ENCODE results near the gene PRKCD.
A peak's percentile ranks its signal among the peaks of the same experiment; 100 is the strongest.

PRKCD gene

GRCh38 chr3:53157974-53158580 is 2.9 kb upstream of the PRKCD start:
- no peak for DNase-seq

GRCh38 chr3:53158765-53159155 is 2.2 kb upstream of the PRKCD start:
- peak; percentile 53 for DNase-seq

- peak; percentile 35 for DNase-seq
These were observed 1.6 kb upstream of the PRKCD start for GRCh38 chr3:53159156-53160060.

DNA sequence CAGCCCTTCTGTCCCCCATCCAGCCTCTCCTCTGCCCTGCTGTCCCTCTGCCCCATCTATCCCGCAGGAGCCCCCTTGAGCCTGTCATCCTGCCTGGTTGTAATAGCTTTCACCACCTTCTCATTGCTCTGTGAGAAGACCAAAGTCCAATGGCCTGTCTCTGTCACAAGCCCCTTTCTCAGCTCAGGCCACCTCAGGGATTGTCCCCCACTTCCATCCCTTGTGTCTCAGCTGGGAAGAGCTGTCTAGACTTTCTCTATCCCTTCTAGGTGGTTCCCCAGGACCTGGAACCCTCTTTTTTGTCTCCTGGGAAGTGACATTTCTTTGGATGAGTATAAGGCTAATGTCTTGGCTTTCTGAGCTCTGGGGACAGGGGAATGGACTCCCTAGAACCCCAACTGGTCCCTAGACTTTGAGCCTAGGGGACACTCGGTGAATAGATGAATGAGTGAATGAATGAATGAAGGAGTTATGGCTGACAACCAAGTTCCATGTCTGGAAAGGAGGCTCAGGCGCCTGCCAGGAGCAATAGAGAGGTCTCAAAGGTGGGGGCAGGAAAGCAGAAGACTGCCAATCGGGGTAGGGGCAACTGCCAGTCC is 849 bp upstream of the PRKCD start:
- no peak for DNase-seq

DNA sequence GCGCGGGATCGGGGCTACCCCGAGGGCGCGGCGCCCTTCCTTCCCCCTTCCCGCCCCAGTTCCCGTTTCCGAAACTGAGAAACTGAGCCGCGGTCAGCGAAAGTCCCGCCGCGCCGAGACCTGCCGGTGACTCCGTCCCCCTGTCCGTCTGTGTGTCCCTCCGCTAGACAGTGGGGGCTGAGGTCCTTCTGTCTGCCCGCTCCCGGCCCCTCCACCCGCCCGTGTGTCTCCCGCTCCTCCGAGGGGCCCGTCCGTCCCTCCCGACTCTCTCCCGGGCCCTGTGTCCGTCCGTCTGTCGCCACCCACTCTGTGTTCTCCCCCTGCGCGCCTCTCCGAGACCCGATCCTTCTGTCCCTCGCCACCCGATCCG is 426 bp downstream of the PRKCD start:
- DNase-seq, result peak; percentile 81

DNA sequence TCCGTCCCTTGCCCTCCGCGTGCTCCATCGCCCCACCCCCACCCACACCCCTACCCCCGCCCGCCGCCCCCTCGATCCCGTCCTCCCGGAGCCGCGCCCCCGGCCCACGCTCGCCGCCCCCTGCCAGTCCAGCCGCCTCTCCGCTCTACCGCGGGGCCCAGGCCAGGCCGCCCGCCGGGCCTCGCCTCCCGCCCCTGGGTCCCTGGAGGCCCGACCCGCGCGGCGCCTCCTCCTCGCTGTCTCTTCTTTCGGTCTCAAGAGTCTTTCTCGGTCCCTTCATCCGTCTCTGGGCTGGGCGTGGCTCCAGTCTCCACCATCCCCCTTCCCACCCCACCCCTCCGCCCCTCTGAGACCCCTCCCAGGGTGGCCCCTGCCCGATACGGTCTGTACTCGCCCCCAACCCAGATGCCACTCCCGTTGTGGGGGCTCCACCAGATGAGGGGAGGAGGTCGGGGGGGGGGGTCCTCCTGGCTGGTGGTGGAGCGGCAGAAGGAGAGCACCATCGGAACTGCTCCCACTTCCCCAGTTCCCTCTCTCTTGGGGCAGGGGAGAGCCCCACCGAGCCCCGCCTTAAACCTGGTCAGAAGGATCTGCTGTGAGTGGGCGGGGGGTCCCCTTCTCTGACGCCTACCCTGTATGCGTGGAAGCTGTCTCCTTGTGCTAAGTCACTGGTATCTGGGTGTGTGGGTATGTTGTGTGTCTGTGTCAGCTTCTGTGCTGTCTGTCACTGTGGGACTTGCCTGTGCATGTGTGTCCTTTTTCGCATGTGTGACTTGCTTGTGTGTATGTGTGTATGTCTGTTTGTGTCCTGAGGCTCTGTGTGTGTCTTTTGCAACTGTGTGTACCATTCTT is 1.0 kb downstream of the PRKCD start:
- DNase-seq, result peak; percentile 86

DNA sequence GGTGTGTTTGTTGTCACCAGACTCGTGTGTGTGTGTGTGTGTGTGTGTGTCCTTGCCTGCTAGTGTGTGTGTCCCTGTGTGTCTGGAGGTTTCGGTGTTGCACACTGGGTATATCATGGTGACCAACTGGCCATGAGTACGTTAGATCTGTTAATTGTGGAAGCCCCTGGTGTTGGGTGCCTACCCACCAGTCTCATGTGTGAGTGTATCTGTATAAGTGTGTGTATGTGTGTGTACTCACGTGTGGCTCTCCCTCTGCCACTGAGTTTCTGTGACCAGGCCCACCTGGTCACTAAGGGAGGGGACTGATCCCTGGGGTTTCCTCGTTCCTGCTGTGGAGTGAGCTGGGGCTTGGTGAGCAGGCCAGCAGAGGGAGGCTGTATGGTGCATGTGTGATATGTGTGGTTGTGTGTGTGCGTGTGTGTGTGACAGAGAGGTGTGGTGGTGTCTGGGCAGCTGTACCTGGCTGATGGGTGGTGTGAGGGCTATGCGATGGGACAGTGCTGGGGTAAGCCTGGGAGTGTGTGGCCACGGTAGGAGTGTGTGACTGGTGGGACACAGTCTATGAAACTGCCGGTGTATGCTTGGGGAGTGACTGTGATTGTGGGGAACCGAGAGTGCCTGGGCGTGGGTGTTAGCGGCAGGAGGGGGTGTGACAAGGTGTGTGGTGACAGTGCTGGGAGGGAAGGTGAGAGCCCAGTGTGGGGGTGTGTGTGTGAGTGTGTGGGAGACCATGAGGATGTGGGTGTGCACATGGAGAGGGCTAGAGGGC is 1.8 kb downstream of the PRKCD start:
- DNase-seq, result no peak

DNA sequence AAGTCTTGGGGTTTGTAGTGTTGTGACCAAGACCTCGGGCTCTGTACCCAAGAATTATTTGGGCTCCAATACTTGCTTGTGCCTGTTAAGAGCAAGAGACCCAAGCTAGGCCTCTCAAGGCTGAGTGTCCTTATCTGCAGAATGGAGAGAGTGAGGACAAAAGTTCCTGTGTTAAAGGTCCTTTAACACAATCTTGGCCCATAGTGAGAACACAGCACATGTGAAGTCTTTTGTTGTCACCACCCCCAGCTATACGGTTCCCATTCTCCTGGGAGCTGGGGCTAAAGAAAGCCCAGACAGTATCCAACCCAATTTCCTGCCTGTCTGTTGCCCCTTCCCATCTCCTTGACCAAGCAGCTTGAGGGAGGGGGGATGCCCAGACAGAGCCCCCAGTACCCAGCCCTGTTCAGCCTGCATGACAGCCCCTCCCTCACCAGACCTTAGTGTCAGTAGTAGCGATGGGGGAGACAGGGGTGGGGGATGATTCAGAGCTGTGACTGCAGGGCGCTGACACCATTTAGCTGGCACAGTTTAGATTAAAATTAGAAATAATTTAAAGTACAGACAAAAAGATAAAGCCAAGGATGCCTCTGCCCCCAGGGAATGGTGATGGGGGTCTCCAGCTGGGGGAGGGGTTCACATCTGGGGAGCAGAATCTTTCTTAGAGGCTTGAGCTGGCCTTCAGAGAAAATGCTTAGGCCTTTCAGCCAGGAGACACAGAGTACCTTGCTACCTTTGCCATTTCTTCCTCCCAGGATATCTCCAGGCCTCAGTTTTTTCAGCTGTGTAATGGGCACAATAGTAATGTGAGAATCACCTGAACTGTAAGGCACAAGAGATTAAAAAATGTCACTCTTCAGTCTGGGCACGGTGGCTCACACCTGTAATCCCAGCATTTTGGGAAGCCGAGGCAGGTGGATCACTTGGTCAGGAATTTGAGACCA is 2.7 kb downstream of the PRKCD start:
- no peak for DNase-seq

- no peak for DNase-seq
These were observed 3.9 kb downstream of the PRKCD start for GRCh38 chr3:53164911-53165310.

DNA sequence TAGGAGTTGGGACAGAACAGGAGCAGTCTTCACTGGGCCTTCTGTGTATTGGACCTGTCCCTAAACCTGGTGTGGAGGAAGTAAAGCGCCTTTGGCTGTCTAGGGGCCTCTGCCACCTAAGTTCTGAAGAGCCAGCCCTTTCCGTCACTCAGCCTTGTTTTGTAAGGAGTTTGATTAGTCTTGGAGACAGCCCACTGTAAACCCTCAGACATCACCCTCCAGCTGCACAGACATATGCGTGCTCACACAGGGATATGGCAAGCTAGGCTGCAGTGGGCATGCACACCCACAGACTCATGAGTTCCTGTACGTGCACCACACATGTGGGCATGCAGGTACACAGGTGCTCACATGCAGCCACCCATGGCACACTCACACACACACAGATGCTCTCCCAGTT is 5.2 kb downstream of the PRKCD start:
- no peak for DNase-seq

GRCh38 chr3:53166781-53167291 is 5.8 kb downstream of the PRKCD start:
- peak; percentile 84 for DNase-seq

GRCh38 chr3:53167418-53168174 is 6.6 kb downstream of the PRKCD start:
- no peak for DNase-seq

DNA sequence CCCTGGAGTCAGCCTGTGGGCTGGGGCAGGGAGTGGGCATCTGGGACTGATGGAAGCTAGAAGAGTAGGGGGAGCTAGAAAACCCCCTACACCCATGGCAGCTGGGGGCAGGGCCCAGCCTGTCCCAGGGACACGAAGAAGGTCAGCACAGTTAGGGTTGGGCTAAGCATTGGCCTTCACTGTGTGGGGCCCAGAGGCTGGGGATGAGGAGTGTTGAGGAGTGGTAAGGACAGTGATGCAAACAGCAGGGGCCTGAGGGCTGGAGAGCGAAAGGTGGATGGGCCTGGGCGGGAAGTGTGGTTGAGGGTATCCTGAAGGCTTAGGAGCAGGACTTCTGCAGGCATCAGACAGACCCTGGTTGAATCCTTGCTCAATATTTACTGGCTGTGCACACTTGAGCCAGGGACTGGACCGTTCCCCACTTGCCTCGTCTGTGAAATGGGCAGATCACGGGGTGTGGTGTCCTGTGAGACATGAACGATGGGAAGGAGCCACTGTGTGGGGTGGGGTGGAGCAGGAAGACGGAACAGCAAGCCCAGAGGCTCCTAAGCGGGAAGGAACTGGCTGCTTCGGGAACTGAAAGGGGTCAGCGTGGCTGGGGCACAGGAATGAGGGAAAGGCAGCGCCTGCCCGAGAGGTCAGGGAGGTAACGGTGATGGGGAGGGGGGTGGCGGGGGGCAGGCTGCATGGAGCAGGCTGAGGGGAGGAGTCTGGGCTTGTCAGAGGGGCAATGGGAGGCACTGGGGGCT is 7.3 kb downstream of the PRKCD start:
- DNase-seq, result peak; percentile 69

DNA sequence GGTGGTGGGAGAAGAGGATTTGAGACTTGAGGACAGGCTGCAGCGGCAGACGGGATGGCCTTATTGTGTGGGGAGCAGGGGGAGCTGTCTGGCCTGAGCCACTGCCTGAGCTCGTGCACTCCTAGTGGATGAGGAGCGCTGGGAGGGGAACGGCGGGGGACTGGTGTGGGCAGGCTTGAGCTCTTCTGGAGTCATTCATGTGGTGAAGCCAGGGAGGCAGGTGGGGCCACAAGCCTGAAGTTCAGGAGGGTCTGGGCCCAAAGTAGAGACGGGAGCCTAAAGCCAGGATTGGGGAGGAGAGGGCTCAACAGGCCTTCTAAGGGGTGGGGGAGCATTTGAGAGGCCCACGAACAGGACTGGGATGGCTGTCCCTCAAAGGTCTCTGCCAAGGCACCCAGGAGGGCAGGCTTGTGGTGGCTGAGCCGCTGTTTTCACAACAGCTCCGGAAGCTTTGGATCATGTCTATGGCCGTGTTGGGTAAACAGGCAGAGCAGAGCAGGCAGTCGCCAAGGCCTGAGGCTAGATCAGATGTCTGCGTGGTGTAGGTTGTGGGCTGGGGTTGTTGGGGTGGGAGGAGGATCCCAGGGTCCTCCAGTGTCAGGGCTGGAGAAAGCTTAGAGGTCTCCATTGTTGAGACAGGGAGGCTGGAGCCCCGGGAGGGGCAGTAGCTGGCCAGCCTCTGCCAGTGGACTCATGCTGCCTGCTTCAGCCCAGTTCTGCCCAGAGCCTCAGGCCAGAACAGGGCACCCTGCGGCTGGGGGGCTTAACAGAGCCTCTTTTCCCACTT is 8.2 kb downstream of the PRKCD start:
- DNase-seq, result peak; percentile 54

DNA sequence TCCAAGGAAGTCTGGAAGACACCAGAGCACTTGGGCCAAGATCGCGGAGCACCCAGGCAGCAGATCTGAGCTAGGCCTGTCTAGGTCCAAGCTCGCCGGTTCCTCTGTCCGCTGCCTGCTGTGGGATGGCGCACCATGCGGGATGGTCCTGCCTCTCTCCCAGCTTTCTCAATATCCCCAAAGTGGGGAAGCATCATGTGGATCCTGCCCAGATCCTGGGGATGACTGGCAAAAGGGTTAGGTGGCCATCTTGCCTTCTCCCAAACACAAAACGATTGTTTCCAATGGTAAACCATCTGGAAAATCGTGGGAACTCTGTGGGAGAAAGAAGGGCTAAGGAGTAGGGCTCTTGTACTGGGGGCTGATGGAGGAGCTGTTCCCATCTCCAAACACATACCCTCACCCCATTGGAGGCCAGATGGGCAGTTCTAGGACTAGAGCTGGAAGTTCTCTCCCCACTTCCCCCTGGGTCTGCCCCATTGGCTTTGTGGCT is 8.9 kb downstream of the PRKCD start:
- no peak for DNase-seq

- DNase-seq, result peak; percentile 89
These were observed 9.5 kb downstream of the PRKCD start for GRCh38 chr3:53170325-53171063.

DNA sequence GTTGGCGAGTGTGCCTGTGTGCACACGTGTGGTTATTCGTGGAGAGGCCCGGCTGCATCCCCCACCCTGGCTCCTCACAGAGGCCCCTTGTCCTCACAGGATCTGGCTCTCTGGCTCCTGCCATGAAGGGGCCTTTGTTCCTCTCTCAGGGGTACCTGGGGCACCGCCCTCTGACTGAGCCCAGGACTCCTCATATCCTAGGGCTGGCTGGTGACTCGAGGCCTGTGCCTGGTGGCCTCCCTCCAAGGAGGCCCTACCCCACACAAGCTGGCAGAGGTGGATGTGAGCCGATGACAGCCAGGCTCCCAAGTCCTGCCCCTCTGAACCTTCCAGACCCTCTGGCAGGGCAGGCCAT is 10.0 kb downstream of the PRKCD start:
- no peak for DNase-seq

Data from suppressor macrophage treated with lipopolysaccharide for 4 hours (primary cell).